Measurements from ENCODE around the gene CCDC18.

DNA sequence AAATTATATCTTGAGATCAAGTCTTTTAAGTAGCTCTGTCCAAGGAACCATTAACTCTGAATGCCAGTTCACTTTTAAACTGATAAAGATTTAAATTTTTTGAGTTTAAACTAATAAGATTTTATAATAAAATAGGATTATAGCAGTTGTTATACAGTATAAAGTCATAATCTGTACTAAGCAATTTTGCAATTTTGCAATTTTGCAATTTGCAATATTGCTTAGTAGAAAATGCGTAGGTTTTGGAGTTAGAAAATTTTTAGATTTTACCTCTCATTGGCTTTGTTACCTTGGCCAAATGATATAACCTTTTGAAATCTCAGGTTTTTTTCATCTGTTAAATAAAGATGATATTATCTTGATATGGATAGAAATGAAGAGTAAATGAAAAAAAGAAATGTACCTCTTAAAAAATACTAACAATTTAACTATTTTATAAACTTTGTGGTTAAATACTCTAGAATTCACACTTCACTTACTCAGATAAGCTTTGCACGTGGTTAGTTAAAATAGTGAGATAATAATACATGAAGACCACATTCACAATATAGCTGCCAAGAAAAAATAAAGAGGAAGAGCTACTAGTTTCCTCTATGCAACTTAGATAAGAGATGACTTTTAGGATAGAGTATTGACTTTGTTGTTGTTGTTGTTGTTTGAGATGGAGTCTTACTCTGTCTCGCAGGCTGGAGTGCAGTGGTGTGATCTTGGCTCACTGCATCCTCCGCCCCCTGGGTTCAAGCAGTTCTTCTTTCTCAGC is 13.9 kb downstream of the CCDC18 start:
- TF ChIP-seq, protein P1, sequence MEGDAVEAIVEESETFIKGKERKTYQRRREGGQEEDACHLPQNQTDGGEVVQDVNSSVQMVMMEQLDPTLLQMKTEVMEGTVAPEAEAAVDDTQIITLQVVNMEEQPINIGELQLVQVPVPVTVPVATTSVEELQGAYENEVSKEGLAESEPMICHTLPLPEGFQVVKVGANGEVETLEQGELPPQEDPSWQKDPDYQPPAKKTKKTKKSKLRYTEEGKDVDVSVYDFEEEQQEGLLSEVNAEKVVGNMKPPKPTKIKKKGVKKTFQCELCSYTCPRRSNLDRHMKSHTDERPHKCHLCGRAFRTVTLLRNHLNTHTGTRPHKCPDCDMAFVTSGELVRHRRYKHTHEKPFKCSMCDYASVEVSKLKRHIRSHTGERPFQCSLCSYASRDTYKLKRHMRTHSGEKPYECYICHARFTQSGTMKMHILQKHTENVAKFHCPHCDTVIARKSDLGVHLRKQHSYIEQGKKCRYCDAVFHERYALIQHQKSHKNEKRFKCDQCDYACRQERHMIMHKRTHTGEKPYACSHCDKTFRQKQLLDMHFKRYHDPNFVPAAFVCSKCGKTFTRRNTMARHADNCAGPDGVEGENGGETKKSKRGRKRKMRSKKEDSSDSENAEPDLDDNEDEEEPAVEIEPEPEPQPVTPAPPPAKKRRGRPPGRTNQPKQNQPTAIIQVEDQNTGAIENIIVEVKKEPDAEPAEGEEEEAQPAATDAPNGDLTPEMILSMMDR (IDR thresholded peaks at IDR 0.05), result no peak
- no peak for TF ChIP-seq POLR2A (IDR thresholded peaks at IDR 0.05; ENCODE audit: low read depth)
- TF ChIP-seq EP300 (IDR thresholded peaks at IDR 0.05), result no peak

Measured in esophagus muscularis mucosa (tissue), 4 donors.